ENCODE measurements around the gene MBTPS1.

GRCh38 chr16:84081446-84081989, 35.2 kb downstream of the MBTPS1 start:
- TF ChIP-seq ARNT (IDR thresholded peaks at IDR 0.05): no peak
- no peak for TF ChIP-seq SUZ12 (IDR thresholded peaks at IDR 0.05)
- TF ChIP-seq FOXK2 (IDR thresholded peaks at IDR 0.05): no peak
- TF ChIP-seq PKNOX1 (IDR thresholded peaks at IDR 0.05): no peak
- no peak for TF ChIP-seq SP1 (IDR thresholded peaks at IDR 0.05)
- no peak for TF ChIP-seq HDGF (IDR thresholded peaks at IDR 0.05; ENCODE audit: borderline replicate concordance)
- TF ChIP-seq FOXM1 (IDR thresholded peaks at IDR 0.05; ENCODE audit: borderline replicate concordance): no peak

Data from HEK293T (cell line).